Measurements from ENCODE around the gene MAPKAP1.
A peak's percentile ranks its signal among the peaks of the same experiment; 100 is the strongest.

MAPKAP1 gene

GRCh38 chr9:125477089-125477544, 229.9 kb downstream of the MAPKAP1 start:
- TF ChIP-seq CTCF (IDR thresholded peaks at IDR 0.05; ENCODE audit: low read length, missing control alignments): no peak
- no peak overlapping the region for H3K4me3 ChIP-seq (replicated peaks; ENCODE audit: low read depth, low read length)
- no peak for DNase-seq (ENCODE audit: low read depth)

GRCh38 chr9:125476645-125477044, 230.4 kb downstream of the MAPKAP1 start:
- no peak for DNase-seq (ENCODE audit: low read depth)
- H3K4me3 ChIP-seq (replicated peaks; ENCODE audit: low read depth, low read length): no peak overlapping the region
- TF ChIP-seq CTCF (IDR thresholded peaks at IDR 0.05; ENCODE audit: low read length, missing control alignments): no peak

GRCh38 chr9:125475385-125475784, 231.6 kb downstream of the MAPKAP1 start:
- no peak for DNase-seq (ENCODE audit: low read depth)
- no peak for TF ChIP-seq CTCF (IDR thresholded peaks at IDR 0.05; ENCODE audit: low read length, missing control alignments)
- H3K4me3 ChIP-seq (replicated peaks; ENCODE audit: low read depth, low read length): no peak overlapping the region

- TF ChIP-seq CTCF (IDR thresholded peaks at IDR 0.05; ENCODE audit: low read length, missing control alignments): peak; percentile 37
- H3K4me3 ChIP-seq (replicated peaks; ENCODE audit: low read depth, low read length): peak overlapping the region; percentile 2
- peak; percentile 72 for DNase-seq (ENCODE audit: low read depth)
These were observed 233.9 kb downstream of the MAPKAP1 start for GRCh38 chr9:125472926-125473701.

GRCh38 chr9:125472562-125472925, 234.5 kb downstream of the MAPKAP1 start:
- DNase-seq (ENCODE audit: low read depth): no peak
- no peak overlapping the region for H3K4me3 ChIP-seq (replicated peaks; ENCODE audit: low read depth, low read length)
- TF ChIP-seq CTCF (IDR thresholded peaks at IDR 0.05; ENCODE audit: low read length, missing control alignments): no peak

GRCh38 chr9:125470767-125471580, 236.0 kb downstream of the MAPKAP1 start:
- TF ChIP-seq CTCF (IDR thresholded peaks at IDR 0.05; ENCODE audit: low read length, missing control alignments): no peak
- no peak overlapping the region for H3K4me3 ChIP-seq (replicated peaks; ENCODE audit: low read depth, low read length)

More at GRCh38 chr9:125470767-125471580, 236.0 kb downstream of the MAPKAP1 start:
- no peak for DNase-seq (ENCODE audit: low read depth)
